ENCODE results near the gene SCNN1G. TPM values are rescaled to one million over a fixed set of nuclear protein-coding genes. Genes with fewer than 3 reads are reported as not detected.
"Not testable (repeated sequence)": the region's sequence is repeated elsewhere in the genome, so short reads cannot be mapped to it uniquely, and the experiment has no call there.

SCNN1G gene, protein sequence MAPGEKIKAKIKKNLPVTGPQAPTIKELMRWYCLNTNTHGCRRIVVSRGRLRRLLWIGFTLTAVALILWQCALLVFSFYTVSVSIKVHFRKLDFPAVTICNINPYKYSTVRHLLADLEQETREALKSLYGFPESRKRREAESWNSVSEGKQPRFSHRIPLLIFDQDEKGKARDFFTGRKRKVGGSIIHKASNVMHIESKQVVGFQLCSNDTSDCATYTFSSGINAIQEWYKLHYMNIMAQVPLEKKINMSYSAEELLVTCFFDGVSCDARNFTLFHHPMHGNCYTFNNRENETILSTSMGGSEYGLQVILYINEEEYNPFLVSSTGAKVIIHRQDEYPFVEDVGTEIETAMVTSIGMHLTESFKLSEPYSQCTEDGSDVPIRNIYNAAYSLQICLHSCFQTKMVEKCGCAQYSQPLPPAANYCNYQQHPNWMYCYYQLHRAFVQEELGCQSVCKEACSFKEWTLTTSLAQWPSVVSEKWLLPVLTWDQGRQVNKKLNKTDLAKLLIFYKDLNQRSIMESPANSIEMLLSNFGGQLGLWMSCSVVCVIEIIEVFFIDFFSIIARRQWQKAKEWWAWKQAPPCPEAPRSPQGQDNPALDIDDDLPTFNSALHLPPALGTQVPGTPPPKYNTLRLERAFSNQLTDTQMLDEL
- not detected in 2 replicates for total RNA-seq (2014; rRNA removed; shearing (Covaris generic))

DNA sequence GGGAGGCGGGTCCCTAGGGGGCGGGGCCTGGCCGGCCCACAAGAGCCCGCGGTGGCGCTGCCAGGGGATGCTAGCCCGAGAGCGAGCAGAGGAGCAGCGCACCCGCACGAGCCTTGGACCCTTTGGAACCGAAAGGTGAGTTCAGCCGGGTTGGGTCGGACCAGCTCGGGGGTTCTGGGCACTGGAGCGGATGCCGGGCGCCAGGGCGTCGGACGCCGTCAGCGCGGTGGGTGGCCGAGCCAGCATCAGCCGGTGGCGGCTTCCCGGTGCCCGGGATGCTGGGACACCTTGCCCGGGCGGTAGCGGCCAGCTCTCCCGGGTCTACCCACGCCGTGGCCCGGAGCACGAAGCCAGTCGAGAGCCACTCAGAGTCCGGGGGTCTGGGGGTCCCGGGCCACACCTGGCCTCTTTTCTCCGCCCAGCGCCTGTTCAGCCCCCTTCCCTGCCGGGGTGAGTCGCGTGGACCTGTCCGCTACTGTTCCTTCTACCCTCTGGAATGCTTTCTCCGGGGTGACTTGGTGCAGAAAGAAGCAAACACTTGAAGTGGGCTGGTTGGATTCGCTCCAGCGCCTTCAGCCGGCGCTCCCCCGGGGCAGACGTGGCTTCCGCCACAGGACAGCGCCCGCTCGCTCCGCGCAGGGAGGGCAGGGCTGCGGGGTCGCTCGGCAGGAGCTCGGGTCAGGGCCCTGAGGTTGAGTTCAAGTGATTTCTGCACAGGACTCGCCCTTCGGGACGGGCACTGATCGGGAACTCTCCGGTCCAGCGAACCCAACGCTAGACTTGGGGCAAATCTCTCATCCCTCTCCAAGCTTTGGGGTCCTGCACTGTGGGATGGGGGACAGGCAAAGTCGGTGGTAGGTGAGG, at the start of gene SCNN1G:
SCNN1G (plus strand) TSS at position 67 of the 864 bp plus-strand sequence. CDS start 3,527 bp downstream, outside the sequence.
- no peak for DNase-seq (ENCODE audit: low spot score)

DNA sequence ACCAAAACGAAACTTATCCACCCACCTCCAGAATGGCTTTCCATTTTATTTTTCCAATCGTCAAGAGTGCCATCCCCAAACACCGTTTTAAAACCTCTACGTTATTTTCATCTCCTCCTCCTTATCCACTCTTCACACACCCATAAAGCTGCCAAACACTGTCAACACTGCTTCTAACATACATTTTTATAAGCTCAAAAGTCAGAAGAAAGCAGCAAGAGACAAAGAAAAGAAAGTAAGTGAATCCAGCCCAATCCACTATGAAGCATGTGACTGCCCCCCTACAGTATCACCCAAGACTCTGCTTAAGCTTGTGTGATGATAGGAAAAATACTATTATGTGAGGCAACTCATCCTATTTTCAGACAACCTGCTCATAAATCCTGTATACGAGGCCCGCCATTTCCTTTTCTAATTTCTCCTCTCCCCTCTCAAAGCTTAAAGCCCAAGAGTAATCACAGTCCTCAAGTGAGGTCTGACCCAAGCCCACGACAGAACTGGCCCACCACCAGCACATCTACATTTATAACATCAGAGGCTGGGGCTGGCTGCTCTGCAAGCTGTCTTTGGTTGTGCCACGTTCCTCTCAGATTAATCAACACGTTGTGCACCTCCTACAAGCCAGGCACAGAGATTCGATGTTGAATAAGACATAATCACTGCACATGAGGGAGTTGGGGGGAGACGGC, 49.6 kb upstream of the SCNN1G start:
- DNase-seq (ENCODE audit: low spot score) = no peak

DNA sequence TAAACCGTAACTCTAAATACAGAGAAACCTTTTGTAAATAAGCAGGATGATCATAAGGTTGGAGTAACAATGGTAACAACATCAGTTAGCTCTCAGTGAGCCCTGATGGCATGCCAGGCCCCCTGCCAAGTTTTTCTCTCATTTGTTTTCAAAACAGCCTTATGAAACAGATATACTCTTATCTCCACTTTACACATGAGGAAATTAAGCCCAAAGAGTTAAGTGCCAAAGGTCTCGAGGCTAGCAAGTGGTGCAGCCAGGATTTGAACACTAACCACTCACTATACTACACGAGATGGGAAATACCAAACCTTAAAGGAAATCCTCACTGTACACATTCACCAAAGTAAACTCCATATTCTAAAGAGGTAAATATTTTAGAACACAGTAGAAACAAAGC, 48.3 kb upstream of the SCNN1G start:
- DNase-seq (ENCODE audit: low spot score) = no peak

DNA sequence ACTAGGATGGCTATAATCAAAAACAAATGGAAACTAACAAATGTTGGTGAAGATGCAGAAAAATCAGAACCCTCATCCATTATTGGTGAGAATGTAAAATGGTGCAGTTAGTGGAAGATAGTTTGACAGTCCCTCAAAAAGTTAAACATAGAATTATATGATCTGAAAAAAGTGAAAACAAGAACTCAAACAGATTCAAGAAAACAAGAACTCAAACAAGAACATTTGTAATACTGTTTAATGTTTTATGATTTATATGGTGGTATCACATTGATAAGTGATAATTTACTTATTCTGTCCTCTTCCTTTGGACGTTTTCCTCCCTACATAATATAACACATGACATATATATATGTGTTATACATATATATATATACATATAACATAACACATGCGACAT, 45.3 kb upstream of the SCNN1G start:
- no peak for DNase-seq (ENCODE audit: low spot score)

DNA sequence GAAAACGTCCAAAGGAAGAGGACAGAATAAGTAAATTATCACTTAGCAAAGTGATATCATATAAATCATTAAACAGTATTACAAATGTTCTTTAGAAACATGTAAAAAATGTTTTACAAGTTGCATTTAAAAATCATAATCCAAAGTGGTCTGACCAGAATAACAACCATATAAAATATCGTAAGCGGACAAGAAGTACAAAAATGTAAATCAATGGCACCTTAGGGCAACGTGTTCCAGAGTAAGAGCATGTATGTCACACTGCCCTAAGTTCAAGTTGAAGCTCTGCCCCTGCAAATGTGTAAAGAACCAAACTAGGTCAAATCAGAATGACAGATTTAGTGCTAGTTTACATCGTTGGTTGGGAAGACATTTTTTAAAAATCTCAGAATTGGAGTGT, 44.7 kb upstream of the SCNN1G start:
- no peak for DNase-seq (ENCODE audit: low spot score)

DNA sequence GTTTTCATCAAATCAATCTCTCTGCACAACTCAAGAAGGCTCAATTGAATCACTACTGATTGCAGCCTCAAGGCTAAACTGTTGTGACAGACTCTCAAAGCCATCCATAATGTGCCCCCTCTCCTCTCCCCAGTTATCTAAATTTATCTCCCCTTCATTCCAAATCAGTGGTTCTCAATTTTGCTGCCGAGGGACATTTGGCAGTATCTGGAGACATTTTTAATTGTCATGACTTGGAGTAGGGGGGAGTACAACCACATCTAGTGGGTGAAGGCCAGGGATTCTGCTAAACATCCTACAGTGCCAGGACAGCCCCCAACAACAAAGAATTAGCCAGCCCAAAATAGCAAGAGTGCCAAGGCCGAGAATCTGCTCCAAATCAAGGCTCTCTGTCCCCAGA, 42.4 kb upstream of the SCNN1G start:
- DNase-seq (ENCODE audit: low spot score) = no peak

DNA sequence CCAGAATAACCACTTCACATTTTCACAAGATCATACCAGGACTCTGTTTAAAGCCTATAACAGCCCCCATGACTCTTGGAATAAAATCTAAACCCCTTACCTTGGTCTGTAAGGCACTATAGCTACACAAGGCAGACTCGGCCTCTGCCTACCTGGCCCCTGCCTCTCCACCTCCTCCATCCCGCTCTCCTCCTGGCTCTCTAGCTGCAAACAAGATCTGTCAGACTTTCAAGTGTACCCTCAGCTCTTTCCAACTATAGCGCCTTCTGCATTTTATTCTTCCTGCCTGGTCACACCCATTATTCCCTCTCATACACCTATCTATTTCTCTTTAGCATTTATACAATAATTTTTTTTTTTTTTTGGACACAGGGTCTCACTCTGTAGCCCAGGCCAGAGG, 41.5 kb upstream of the SCNN1G start:
- DNase-seq (ENCODE audit: low spot score) = no peak

DNA sequence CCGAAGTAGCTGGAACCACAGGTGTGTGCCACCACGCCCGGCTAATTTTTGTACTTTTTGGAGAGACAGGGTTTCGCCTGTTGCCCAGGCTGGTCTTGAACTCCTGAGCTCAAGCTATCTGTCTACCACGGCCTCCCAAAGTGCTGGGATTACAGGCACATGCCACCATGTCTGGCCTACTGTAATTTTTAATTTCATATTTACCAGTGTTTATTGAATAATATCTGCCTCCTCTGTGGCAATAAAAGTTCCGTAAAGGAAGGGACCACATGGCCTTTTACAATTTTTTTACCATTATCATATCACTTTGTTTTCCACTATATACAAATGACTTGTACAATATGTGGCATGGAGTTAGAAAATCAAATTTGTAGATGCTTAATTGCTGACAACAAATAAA, 41.0 kb upstream of the SCNN1G start:
- no peak for DNase-seq (ENCODE audit: low spot score)

DNA sequence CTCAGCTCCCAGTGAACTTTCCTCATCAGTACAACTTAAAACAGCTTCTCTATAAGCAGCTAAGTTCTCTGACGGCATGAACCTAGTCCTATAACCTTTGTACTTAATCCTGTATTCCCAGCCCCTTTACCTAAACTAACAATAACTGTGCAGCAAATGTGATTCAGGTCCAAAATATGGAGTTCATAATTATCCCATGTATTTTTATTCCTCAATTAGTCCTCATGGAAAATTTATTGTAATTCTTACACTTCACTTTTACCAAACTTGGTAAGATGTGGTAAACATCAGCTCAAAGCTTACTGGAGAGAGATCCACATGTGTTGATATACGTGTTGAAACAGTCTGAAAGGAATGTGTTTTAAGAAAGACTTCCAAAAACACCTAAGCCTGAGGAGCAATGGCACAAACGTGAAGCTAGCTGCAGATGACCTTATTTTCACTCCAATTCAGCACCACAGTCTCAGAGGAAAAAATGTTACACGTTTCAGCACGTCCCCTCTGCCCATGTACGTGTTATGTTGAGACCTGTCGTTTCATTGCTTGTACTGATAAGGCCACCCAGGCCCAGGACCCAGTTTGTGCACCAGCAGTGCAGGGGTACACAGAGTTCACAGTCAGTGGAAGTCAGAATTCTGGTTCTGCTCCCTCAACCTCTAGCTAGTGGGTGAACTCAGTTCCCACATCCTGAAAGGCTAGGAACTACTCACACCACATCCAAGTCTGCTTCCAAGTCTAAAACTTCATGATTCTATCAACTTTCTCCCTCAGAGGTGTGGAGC, 40.4 kb upstream of the SCNN1G start:
- DNase-seq (ENCODE audit: low spot score) = no peak

DNA sequence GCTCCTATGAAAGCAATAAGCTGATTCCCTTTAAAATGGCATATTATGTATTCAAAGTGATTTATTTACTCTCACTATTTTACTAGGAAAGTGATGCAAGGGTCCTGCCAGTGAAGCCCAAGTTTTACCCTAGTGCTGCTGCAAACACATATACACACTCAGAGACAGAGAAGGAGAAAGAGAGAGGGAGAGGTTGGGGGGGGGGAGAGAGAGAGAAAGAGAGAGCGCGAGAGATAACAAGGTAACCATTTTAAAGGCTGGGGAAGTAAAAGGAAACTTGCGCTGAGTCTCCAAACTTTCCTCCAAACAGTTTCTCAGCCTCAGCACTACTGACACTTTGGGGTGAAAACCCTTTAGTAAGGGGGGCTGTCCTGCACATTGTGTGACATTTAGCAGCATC, 39.2 kb upstream of the SCNN1G start:
- no peak for DNase-seq (ENCODE audit: low spot score)

DNA sequence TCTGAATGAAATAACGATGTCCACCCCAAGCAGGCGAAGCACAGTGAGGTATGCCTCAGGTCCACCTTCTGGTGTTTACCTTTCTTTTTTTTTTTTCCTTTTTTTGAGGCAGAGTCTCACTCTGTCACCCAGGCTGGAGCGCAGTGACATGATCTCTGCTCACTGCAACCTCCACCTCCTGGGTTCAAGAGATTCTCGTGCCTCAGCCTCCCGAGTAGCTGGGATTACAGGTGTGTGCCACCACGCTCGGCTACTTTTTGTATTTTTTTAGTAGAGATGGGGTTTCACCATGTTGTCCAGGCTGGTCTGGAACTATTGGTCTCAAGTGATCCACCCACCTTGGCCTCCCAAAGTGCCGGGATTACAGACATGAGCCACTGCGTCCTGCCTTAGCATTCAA, 38.2 kb upstream of the SCNN1G start:
- not testable (repeated sequence) for DNase-seq (ENCODE audit: low spot score)

DNA sequence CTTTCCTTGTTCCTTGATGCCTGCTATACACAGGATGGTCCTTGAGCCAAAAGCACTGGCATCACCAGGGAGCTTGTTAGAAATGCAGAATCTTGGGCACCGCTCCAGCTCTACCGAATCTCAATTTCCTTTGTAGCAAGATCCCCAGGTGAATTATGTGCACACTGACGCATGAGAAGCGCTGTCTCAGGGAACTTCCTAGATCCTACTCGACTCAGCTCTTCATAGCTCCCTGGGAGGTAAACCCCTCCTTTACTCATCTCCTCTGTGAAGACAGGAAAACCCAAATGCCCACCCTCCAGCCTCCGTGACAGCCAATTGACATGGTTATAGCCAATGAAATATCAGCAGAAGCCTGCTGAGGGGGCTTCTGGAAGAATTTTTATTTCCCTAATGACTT, 37.4 kb upstream of the SCNN1G start:
- DNase-seq (ENCODE audit: low spot score) = no peak

DNA sequence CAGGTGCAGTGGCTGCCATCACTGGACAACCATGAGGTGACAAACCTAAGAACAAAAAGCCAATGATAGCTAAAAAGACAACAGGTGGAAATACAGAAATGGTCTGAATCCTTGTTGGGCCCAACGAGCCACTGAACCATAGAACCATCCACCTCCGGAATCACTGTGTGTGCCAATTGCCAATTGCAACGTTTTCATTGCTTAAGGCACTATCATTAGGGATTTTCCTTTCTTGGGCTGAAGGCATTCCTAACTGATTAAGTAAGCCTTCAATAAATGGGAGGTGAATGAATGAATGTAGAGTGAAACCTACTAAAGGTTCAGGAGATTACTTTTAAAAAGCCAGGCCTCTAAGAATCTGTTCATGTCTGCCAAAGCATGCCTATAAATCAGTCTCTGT, 36.9 kb upstream of the SCNN1G start:
- no peak for DNase-seq (ENCODE audit: low spot score)

DNA sequence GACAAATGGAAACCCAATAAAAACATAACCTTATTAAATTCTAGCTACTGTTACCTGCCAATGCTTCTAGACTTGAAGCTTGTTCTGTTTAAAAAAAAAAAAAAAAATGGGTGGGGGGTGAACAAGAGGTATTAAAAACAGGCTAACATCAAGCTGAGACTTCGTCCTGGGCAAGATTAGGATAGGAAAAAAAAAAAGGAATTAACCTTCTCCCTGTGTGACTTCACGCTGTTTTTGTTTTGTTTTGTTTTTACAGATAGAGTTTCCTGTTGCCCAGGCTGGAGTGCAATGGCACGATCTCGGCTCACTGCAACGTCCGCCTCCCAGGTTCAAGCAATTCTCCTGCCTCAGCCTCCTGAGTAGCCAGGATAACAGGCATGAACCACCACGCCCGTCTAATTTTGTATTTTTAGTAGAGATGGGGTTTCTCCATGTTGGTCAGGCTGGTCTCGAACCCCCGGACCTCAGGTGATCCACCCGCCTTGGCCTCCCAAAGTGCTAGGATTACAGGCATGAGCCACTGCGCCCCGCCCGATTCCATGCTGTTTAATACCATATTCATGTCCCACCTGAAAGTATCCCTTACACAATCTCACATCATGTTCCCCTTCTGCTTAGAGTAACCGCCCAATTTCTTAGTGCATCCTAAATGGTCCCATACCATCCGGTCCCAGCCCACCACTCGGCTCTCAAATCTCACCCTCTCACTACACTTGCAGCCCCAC, 35.5 kb upstream of the SCNN1G start:
- DNase-seq (ENCODE audit: low spot score) = no peak

DNA sequence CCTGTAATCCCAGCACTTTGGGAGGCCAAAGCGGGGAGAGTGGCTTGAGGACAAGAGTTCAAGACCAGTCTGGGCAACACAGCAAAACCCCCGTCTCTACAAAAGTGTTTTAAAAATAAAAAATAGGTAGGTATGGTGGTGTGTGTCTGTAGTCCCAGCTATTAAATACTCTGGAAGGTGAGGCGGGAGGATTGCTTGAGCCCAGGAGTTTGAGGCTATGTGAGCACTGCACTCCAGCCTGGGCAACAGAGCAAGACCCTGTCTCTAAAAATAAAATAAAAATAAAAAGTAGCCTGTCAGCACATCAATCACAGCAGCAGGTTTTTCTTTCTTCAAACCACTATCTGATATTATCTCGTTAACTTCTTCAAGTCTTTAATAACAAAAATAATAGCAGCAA, 34.9 kb upstream of the SCNN1G start:
- no peak for DNase-seq (ENCODE audit: low spot score)

DNA sequence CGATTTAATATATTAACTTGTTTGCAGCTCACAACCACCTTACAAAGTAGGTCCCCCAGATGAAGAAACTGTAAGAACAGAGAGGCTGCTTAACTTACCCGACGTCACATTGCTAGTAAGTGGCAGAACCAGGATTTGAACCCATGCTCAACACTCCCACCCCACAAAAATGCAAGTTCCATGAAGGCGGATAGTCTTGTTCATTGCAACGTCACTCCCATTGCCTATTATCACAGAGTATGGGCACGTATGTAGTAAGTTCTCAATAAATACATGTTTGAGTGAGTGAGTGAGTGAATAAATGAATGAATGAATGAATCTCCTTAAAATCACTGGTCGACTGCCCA, 34.4 kb upstream of the SCNN1G start:
- peak; percentile 36 for DNase-seq (ENCODE audit: low spot score)

DNA sequence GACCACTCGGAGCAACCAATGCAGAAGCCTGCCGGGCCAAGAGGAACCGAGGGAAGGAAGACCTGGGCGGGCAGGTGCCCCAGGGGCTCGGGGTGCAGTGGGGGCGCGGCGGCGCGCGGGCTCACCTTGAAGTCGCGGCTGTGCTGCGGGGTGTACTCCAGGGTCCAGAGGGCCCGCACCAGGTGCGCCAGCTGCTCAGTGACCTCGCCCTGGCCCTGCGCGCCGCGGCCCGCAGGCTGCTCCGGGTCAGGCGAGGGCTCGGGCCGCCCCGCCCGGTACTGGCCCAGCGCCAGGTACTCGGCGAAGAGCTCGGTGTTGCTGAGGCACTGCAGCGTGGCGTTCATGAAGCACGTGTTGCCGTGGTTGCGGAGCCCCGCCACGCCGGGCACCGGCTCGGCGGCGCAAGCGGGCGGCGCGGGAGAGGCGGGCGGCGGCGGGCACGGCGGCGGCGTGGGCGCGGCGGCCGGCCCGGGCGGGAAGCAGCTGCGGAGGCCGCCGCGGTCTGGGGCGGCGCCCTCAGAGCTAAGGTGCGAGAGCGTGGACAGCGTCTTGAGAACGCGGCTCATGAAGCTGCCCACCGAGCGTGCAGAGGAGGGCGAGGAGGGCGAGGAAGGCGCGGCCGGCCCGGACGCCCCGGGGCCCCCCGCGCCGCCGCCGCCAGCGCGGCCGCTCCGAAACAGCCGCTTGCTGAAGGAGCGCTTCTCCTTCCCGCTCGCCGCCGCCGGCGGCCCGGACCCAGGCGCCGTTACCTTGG, 33.9 kb upstream of the SCNN1G start:
- peak; percentile 61 for DNase-seq (ENCODE audit: low spot score)

DNA sequence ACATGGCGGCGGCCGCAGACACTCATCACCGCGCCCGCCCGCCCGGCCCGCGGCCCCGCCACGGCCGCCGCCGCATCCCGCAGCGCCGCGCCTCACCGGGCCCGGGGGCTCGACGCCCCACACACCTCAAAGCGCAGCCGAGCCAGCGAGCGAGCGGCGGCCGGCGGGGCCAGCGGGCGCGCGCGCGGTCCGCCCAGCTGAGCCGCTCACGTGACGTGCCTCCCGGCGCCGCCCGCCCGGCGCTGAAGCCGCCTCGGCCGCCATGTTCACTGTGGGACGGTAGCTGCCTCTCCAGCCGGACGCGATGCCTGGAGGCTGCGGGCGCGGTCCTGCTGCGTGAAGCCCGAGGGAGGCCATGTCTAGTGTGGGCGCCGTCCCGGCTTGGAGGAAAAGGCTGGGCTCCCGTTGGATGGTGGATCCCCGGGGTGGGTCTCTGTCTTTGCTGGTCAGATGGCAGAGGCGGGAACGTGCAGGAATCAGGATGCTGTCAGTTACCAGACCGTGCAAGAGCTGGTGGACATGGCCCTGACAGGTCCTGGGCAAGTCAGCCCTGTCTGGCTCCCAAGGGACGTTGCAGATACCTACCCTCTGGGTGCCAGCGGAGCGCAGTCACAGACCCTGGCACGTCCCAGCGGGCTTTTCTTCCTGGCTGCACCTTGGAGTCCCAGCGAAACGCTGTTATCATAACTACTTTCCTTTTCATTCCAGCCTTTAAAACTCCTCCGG, 33.1 kb upstream of the SCNN1G start, which contains the start of gene USP31:
USP31 (minus strand) TSS at position 186 of the 726 bp plus-strand sequence; CDS start at position 4, 182 bp downstream.
- peak; percentile 93 for DNase-seq (ENCODE audit: low spot score)

DNA sequence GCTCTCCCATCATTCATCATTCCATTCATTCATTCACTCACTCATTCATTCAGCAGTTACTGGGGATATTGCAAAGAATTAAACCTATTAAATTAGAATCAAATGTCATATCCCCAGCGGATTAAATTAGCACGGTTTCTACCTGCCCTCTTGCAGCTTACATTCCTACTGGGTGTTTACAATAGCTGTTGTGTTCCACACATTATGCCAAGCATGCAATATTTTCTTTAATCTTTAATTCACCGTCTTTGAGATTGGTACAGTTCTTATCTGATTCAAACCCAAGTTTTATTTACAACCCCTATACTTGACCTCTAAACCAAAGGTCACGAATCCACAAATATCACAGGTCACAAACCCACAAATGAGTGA, 32.6 kb upstream of the SCNN1G start:
- no peak for DNase-seq (ENCODE audit: low spot score)

All from HT-29 (cell line).